NCI-H2227 treated with DMSO at 0.1 percent for 48 hours (cell line): ENCODE measurements around the gene NFATC3.
A peak's percentile ranks its signal among the peaks of the same experiment; 100 is the strongest.

Source experiments
- DNase-seq: peaks from one replicate; lab custom pipeline; 2025; lab: John Stamatoyannopoulos, UW

NFATC3 gene

DNA sequence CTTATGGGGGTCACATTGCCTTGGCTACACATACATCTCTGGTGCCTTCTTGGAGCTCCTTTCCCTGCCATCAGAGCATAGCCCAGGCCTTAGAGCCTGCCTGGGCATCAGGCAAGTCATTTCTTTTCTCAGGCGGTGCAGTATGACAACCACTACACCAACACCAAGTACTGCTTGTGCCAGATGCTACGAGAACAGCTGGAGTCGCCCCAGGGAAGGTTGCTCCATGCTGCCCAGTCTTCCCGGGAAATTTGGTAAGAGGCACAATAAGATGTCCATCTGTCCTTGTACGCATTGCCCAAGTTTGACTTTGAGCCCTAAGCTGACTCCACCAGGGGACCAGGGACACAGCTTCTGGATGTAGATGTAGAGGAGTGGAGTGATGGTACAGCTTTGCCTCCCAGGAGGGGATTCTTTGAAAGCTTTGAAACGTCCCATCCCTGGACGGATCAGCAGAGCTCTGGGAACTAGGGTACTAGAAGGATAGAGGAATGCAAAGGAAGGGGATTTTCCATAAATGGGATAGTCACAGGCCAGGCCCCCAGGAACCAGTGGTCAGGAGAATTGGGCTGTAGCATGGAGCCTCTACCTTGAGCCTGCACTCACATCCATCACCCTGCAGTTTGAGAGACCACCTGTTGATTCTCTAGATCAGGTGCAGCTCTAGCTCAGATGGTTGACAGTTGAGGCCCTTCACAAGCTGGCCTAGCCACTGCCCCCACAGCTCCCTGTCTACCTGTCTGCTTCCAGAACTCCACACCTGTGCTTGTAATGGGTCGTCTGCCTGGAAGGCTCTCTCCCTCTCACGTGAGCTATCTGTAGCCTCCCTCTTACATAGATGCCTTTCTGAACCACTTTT, 11.0 kb upstream of the NFATC3 start:
- no peak for DNase-seq

DNA sequence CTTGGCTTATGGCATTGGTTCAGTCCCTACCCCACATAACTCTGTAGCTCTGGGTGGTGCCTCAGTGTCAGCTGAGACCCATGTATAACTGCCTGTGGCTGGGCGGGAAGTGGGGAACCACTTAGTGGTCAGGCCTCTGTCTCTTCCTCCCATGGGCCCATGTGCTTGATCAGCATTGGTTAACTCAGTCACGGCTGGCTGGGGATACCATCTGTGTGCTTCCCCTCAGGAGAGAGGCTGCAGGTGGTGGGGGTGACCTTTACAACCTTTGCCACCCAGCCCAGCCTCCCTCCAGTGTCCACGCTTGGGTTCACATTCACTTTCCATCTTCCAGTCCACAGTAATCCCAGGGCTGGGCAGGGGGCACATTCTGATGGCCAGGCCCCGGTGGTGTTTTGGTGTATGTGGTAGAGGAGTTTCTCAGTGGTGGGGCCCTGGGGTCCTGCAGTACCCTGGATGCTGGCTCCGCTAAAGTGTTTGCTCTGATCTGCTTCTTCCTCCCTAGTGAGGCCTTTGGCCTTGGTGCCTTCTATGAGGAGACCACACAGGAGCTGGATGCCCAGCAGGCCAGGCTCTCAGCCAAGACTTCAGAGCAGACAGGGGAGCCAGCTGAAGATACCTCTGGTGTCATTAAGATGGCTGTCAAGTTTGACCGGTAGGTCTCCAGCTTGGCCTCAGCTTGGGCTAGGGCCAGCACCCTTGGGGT, 10.2 kb upstream of the NFATC3 start:
- DNase-seq: no peak

DNA sequence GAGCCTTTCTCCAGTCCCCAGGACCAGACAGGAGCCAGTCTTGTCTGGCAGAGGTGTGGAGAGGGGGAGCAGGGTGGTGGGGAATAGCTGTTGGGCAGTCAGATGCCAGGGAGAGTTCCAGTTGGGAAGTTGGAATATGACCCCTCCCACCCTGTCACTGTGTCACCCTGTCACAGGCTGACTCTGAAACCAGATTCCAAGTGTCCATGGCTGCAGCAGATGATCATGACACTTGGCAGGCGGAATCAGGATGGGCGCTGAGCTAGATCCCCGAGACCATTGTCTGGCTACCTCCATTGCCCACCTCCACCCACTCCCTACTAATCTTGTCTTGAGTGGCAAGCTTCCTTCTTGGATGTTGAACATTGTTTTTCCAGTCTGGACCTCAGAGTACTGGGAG, 9.2 kb upstream of the NFATC3 start:
- no peak for DNase-seq

GRCh38 chr16:68076560-68076959, 8.6 kb upstream of the NFATC3 start:
- no peak for DNase-seq

DNA sequence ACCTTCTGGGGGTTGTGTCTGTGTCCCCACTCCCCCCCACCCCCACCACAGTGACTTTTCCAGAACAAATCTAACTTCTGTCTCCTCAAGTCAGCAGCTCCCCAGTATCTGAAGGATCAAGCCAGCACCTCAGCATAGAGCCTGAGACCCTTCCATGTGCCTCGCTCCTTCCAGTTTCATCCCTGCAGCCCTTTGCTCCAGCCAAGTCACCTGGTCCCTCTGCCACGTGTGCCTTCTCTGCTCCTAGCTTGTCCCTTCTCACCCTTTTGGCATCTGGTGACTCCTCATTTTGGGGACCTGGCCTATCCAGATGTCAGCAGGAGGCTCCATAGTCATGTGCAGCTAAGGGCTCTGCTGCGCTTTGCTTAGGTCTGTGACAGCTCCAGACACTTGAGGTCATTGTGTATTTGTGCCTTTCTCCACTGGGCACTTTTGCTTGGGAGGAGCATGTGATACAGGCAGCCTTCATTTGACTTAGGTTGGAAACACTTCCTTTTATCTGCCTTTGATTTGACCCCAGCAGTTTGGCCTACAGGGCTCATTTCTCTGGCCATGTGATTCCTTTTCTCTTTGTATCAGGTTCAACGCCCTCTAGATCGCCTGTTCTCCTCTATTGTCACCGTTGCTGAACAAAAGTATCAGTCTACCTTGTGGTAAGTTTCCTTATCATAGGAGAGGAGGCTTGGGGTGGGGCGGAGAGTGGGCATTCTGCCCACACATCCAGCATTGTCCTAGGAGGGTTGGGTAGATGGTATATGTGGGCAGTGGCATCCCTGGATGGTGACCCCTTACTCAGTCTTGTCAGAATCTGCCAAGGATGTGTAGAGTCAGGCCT, 7.1 kb upstream of the NFATC3 start:
- DNase-seq: no peak

DNA sequence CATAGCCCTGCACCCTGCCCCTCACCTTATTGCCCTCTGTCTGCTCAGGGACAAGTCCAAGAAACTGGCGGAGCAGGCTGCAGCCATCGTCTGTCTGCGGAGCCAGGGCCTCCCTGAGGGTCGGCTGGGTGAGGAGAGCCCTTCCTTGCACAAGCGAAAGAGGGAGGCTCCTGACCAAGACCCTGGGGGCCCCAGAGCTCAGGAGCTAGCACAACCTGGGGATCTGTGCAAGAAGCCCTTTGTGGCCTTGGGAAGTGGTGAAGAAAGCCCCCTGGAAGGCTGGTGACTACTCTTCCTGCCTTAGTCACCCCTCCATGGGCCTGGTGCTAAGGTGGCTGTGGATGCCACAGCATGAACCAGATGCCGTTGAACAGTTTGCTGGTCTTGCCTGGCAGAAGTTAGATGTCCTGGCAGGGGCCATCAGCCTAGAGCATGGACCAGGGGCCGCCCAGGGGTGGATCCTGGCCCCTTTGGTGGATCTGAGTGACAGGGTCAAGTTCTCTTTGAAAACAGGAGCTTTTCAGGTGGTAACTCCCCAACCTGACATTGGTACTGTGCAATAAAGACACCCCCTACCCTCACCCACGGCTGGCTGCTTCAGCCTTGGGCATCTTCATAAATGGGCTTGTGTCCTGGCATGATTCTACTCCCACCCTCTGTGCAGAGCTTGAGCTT, 6.3 kb upstream of the NFATC3 start:
- DNase-seq: no peak

- no peak for DNase-seq
Observed at GRCh38 chr16:68079376-68079625, 5.9 kb upstream of the NFATC3 start.

- DNase-seq: no peak
Observed at GRCh38 chr16:68079626-68080344, 5.4 kb upstream of the NFATC3 start.

- DNase-seq: no peak
Observed at GRCh38 chr16:68081861-68082628, 3.1 kb upstream of the NFATC3 start.

DNA sequence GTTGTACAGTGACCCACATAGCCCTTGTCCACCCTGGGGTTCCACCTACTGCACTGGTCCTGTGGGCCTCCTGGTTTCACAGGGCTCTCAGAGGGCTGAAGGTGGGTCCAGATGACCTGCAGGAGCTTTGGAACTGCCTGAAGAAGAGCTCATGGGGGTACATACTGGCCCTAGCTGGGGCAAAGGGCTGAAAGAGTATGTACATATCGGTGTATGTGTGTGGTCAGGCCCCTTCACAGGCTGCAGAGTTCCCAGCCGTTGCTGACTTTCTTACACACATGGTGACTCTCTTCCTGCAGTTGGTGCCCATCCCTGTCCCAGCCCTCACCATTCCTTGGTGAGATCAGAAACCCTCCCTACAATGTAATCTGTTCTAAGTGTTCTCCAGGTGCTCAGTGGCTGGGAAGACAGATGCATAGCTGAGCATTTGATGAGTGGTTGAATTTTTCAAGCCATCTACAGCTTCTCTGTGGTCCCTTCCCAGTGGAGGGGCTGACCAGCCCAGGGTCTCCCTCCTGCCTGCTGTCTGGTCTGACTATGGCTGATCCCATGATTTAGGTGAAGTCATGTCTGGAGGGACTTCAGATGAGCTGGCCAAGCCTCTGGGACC, 2.4 kb upstream of the NFATC3 start:
- no peak for DNase-seq

GRCh38 chr16:68083239-68083781, 1.9 kb upstream of the NFATC3 start:
- DNase-seq: no peak

DNA sequence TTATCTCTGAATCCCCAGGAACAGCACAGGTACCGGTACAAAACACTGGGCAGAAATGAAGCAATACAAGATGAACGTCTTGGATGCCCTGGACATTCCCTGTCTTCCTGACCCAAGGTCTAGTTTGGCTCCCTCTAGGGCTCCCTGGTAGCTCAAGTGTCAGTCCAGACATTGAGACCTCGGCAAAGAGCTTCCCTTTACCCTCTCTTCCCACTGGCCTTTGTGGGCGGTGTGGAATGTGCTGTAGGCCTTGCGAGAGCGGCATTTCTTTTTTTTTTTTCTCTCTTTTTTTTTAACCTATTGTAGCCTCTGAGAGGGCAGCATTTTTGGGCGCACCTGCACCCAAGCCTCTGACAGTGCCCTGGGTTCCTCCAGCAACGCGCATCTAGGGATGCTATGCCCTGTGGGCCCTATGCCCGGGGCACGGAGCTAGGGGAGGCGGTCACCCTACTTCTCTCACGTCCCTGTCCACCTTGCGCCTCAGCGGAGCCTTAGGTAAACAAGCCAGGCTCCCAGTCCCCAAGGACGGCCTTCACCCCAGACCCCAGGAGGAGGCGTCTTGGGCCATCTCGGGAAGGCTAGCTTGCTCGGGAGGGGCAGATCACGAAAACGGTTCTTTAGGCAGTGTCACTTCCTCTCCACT, 1.2 kb upstream of the NFATC3 start:
- DNase-seq: no peak

DNA sequence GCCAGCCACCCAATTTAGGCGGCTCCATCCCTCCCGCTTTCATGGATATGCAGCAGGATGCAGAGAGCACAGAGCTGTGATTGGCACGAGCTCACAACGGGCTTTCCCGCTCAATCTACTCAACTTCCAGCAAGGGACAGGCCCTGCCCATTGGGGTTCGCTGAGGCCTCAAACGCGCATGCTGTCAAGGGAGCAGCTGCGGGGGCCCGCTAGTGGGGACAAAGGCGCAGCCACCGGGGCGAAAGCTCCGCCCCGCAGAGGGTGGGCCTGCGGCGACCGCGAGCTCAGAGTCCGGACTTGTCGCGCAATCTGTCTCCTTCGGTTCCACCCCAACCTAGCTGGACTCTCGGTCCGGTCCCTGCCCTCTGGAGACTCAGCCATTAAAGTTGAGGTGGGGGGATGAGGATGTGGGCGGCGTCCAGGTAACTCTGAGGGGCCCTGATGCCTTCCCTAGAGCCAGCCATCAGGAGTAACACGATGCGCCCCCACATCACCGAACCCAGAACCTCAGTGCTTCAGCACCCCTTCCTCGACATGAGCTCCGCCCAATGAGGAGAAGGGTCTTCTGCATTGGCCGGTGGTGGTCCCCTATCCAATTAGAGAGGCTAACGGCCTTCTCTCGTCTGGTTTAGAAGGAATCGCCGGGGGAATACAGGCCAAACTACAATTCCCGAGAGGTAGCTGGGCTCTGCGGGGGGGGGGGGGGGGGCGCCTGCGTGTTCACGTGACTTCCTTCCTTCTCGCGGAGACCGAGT, 489 bp upstream of the NFATC3 start:
- peak; percentile 86 for DNase-seq

- no peak for DNase-seq
Observed at GRCh38 chr16:68086336-68086841, 1.2 kb downstream of the NFATC3 start.

DNA sequence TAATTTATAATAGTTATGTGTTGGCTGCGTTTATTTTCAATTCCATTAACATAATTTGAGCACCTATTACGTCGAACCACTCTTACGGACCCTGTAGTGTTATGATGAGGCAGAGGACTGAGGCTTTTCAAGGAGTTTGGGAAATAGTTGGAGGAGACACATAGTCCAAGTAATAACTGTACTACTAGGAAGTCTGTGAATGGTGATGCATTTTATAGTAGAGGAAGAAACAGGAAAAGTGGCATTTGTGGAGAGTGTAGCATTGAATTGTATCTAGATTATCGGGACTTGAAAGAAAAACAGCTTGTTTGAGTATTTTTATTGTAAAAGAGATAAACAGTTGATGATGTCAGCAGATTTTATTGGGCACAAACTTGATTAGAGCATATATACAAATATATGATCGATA, 1.7 kb downstream of the NFATC3 start:
- DNase-seq: no peak

- DNase-seq: no peak
Observed at GRCh38 chr16:68087688-68088087, 2.5 kb downstream of the NFATC3 start.

GRCh38 chr16:68088130-68088972, 3.2 kb downstream of the NFATC3 start:
- DNase-seq: no peak

GRCh38 chr16:68089067-68089466, 3.9 kb downstream of the NFATC3 start:
- DNase-seq: no peak
